COLO668 (cell line): ENCODE measurements around the gene PRPS2.

Experiments used
- DNase-seq: peaks from one replicate; lab custom pipeline; 2025; ENCODE audit not compliant: unreplicated experiment; lab: John Stamatoyannopoulos, UW

PRPS2 gene

GRCh38 chrX:12791257-12792228 lies at the start of gene PRPS2:
Gene PRPS2 (plus strand): TSS chrX:12791412. CDS start chrX:12791498, 86 bp downstream.
- peak; percentile 73 for DNase-seq

GRCh38 chrX:12741416-12741815 lies 49.8 kb upstream of the PRPS2 start:
- DNase-seq: peak; percentile 49

- DNase-seq: no peak
Measured at GRCh38 chrX:12747433-12747832, 43.8 kb upstream of the PRPS2 start.

- no peak for DNase-seq
Measured at GRCh38 chrX:12751887-12752286, 39.3 kb upstream of the PRPS2 start.

GRCh38 chrX:12753366-12753765 lies 37.8 kb upstream of the PRPS2 start:
- no peak for DNase-seq

GRCh38 chrX:12758291-12758690 lies 32.9 kb upstream of the PRPS2 start:
- DNase-seq: no peak

- DNase-seq: peak; percentile 13
Measured at GRCh38 chrX:12767856-12768255, 23.4 kb upstream of the PRPS2 start.

GRCh38 chrX:12768491-12768890 lies 22.7 kb upstream of the PRPS2 start:
- no peak for DNase-seq

GRCh38 chrX:12770440-12770839 lies 20.8 kb upstream of the PRPS2 start:
- DNase-seq: no peak

- DNase-seq: peak; percentile 77
Measured at GRCh38 chrX:12771445-12772069, 19.7 kb upstream of the PRPS2 start.

- DNase-seq: no peak
Measured at GRCh38 chrX:12777670-12778069, 13.5 kb upstream of the PRPS2 start.

- no peak for DNase-seq
Measured at GRCh38 chrX:12779534-12779933, 11.7 kb upstream of the PRPS2 start.

GRCh38 chrX:12788645-12789044 lies 2.6 kb upstream of the PRPS2 start:
- DNase-seq: no peak

GRCh38 chrX:12789976-12790375 lies 1.2 kb upstream of the PRPS2 start:
- no peak for DNase-seq

- DNase-seq: no peak
Measured at GRCh38 chrX:12790885-12791256, 341 bp upstream of the PRPS2 start.

GRCh38 chrX:12792711-12793110 lies 1.5 kb downstream of the PRPS2 start:
- DNase-seq: no peak

- DNase-seq: no peak
Measured at GRCh38 chrX:12794654-12795053, 3.4 kb downstream of the PRPS2 start.

GRCh38 chrX:12798601-12799000 lies 7.4 kb downstream of the PRPS2 start:
- DNase-seq: no peak

GRCh38 chrX:12799118-12799517 lies 7.9 kb downstream of the PRPS2 start:
- no peak for DNase-seq

- no peak for DNase-seq
Measured at GRCh38 chrX:12802741-12803140, 11.5 kb downstream of the PRPS2 start.

- no peak for DNase-seq
Measured at GRCh38 chrX:12804655-12805054, 13.4 kb downstream of the PRPS2 start.

GRCh38 chrX:12805333-12805732 lies 14.1 kb downstream of the PRPS2 start:
- no peak for DNase-seq
